HEK293 (cell line): ENCODE data around the gene LARP1.

Source experiments
- CTCF ChIA-PET: fragments of 350-600 bp; formaldehyde crosslinking; extraction: SDS; loops from one replicate; lab custom pipeline; 2021; ENCODE audit warnings: antibody characterized with exemption; lab: Yijun Ruan, JAX
- POLR2A ChIA-PET: fragments of 300-600 bp; formaldehyde crosslinking; extraction: SDS; loops from one replicate; lab custom pipeline; 2020; ENCODE audit warnings: antibody characterized with exemption, inconsistent platforms; lab: Yijun Ruan, JAX
- H3K27ac ChIP-seq: fragments of 200-500 bp; sonication (Bioruptor generic); 2 replicates; pipeline ENCODE4 v1.5.1; 2014; ENCODE audit warnings: low read depth, low read length, control low read depth, inconsistent platforms; ENCODE audit errors: extremely low read depth
- H3K36me3 ChIP-seq, 2 experiments: fragments of 200-500 bp in 1 of 2; sonication (Bioruptor generic) in 1 of 2; 1 replicate in 1 of 2; 2 replicates in 1 of 2; pipeline ENCODE4 v1.5.1; 2014 to 2017; ENCODE audit warnings: inconsistent platforms in 2 of 2, low read length in 2 of 2; ENCODE audit not compliant: control insufficient read depth in 2 of 2, insufficient read depth in 1 of 2
- H3K4me1 ChIP-seq: fragments of 200-500 bp; sonication (Bioruptor generic); 2 replicates; pipeline ENCODE4 v1.5.1; 2014; ENCODE audit warnings: mild to moderate bottlenecking, low read length, inconsistent platforms; ENCODE audit not compliant: control insufficient read depth, insufficient read depth
- H3K4me3 ChIP-seq: 2 replicates; pipeline ENCODE4 v1.5.1; 2011; ENCODE audit warnings: low read depth, mild to moderate bottlenecking, control low read depth, low read length, moderate library complexity
- H3K9me3 ChIP-seq: fragments of 200-500 bp; sonication (Bioruptor generic); 2 replicates; pipeline ENCODE4 v1.5.1; 2014; ENCODE audit warnings: low read depth, low read length, inconsistent platforms; ENCODE audit not compliant: control insufficient read depth, insufficient read depth
- BCL6B ChIP-seq: fragments of 450-650 bp; formaldehyde crosslinking; IDR thresholded peaks from 2 replicates; pipeline ENCODE4 v1.5.1; 2017; ENCODE audit warnings: missing biosample characterization, missing genetic modification characterization
- GLIS1 ChIP-seq: fragments of 450-650 bp; formaldehyde crosslinking; IDR thresholded peaks from 2 replicates; pipeline ENCODE4 v1.5.1; 2016; ENCODE audit warnings: missing biosample characterization, missing genetic modification characterization
- OSR2 ChIP-seq: fragments of 450-650 bp; formaldehyde crosslinking; IDR thresholded peaks from 2 replicates; pipeline ENCODE4 v1.5.1; 2016; ENCODE audit warnings: missing biosample characterization, missing genetic modification characterization
- PRDM1 ChIP-seq: fragments of 450-650 bp; formaldehyde crosslinking; IDR thresholded peaks from 2 replicates; pipeline ENCODE4; 2016; ENCODE audit warnings: missing biosample characterization, missing genetic modification characterization
- PRDM2 ChIP-seq: fragments of 450-650 bp; formaldehyde crosslinking; IDR thresholded peaks from 2 replicates; pipeline ENCODE4 v1.5.1; 2016; ENCODE audit warnings: missing biosample characterization, missing genetic modification characterization, borderline replicate concordance
- RBAK ChIP-seq: fragments of 450-650 bp; formaldehyde crosslinking; IDR thresholded peaks from 2 replicates; pipeline ENCODE4 v1.5.1; 2016; ENCODE audit warnings: missing biosample characterization, missing genetic modification characterization
- SALL2 ChIP-seq: fragments of 450-650 bp; formaldehyde crosslinking; IDR thresholded peaks from 2 replicates; pipeline ENCODE4 v1.5.0; 2017; ENCODE audit warnings: missing biosample characterization, mild to moderate bottlenecking, missing genetic modification characterization, borderline replicate concordance
- ZNF155 ChIP-seq: fragments of 450-650 bp; formaldehyde crosslinking; IDR thresholded peaks from 2 replicates; pipeline ENCODE4 v1.5.1; 2016; ENCODE audit warnings: missing biosample characterization, missing genetic modification characterization
- ZNF394 ChIP-seq: fragments of 450-650 bp; formaldehyde crosslinking; IDR thresholded peaks from 2 replicates; pipeline ENCODE4 v1.5.1; 2016; ENCODE audit warnings: missing biosample characterization, missing genetic modification characterization, mild to moderate bottlenecking, moderate library complexity, borderline replicate concordance
- ZNF600 ChIP-seq: fragments of 450-650 bp; formaldehyde crosslinking; IDR thresholded peaks from 2 replicates; pipeline ENCODE4 v1.5.1; 2016; ENCODE audit warnings: missing biosample characterization, missing genetic modification characterization
- ZNF792 ChIP-seq: fragments of 450-650 bp; formaldehyde crosslinking; IDR thresholded peaks from 2 replicates; pipeline ENCODE4 v1.5.1; 2016; ENCODE audit warnings: missing biosample characterization, missing genetic modification characterization
- ZSCAN5A ChIP-seq: fragments of 450-650 bp; formaldehyde crosslinking; IDR thresholded peaks from 2 replicates; pipeline ENCODE4 v1.5.1; 2016; ENCODE audit warnings: missing biosample characterization, missing genetic modification characterization

Gene LARP1

GRCh38 chr5:154865466-154866184 is 110.4 kb downstream of the LARP1 start:
- Histone ChIP-seq H3K4me1 (no peaks in the 10 kb centered on the region), H3K27ac (no peak overlapping the region), H3K9me3 (no peaks in the 10 kb centered on the region), H3K36me3 (peaks cover 45 to 58% of the 10 kb centered on the region in 2 experiments), H3K4me3 (no peak overlapping the region)
- ChIA-PET CTCF (no interaction called here), POLR2A (no interaction called here)
- TF ChIP-seq ZNF394 (tag by site-specific recombination), result no peak
- no peak for TF ChIP-seq GLIS1 (tag by site-specific recombination)
- TF ChIP-seq, all 188 proteins: peak for 0

- ChIA-PET POLR2A (interaction anchor here (1.3 kb wide), 1 partner anchor 10 kb away, joined by 3 read pairs; no protein-coding TSS in a partner anchor), CTCF (no interaction called here)
- TF ChIP-seq BCL6B (tag by site-specific recombination) (no peak), ZNF600 (tag by site-specific recombination) (no peak), SALL2 (tag by site-specific recombination) (no peak), ZNF792 (tag by site-specific recombination) (no peak), ZNF155 (tag by site-specific recombination) (no peak), RBAK (tag by site-specific recombination) (no peak), ZSCAN5A (tag by site-specific recombination) (no peak), OSR2 (tag by site-specific recombination) (no peak), PRDM1 (tag by site-specific recombination) (no peak), PRDM2 (tag by site-specific recombination) (no peak)
- Histone ChIP-seq H3K36me3 (peaks cover 56 to 68% of the 10 kb centered on the region in 2 experiments), H3K4me3 (no peak overlapping the region), H3K9me3 (no peaks in the 10 kb centered on the region), H3K4me1 (no peaks in the 10 kb centered on the region), H3K27ac (no peak overlapping the region)
These were observed 111.7 kb downstream of the LARP1 start for GRCh38 chr5:154866841-154867240.
